Subcutaneous adipose tissue (tissue), 4 donors: Measurements from ENCODE around the gene ASIC3. TPM values are rescaled to one million over a fixed set of nuclear protein-coding genes. Genes with fewer than 3 reads are reported as not detected.

Experiments
- total RNA-seq, 4 donors: library from RNA; depleted of rRNA; stranded (reverse); fragments of >200 nt; gene quantifications; one replicate each; pipeline ENCODE4 v1.1.0, GENCODE V29; 2016
- TF ChIP-seq, protein P1 (sequence below): fragments of 450-650 bp; IDR thresholded peaks from one replicate; pipeline ENCODE4 v1.5.1; 2016; ENCODE audit warnings: low read depth, mild to moderate bottlenecking, control low read depth, antibody characterized with exemption, moderate library complexity

The ASIC3 gene
- total RNA-seq, 4 donors from 2014 or later, result 0.34 to 1.1 (median 0.44) TPM; not detected in 1

DNA sequence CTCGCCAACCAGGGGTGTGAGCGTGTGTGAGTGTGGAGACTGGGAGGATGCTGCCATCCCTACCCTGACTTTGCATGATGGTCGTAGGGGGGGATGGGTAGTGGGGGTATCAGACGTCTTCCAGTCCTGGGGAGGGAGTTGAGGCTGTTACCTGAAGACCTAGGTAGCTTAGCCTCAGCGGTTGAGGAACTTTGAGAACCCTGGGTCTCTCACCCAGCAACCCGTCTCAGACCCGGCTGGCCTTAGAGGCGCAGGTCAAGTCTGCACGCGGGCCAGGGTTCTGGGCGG is 13.7 kb downstream of the ASIC3 start:
- TF ChIP-seq, protein P1, sequence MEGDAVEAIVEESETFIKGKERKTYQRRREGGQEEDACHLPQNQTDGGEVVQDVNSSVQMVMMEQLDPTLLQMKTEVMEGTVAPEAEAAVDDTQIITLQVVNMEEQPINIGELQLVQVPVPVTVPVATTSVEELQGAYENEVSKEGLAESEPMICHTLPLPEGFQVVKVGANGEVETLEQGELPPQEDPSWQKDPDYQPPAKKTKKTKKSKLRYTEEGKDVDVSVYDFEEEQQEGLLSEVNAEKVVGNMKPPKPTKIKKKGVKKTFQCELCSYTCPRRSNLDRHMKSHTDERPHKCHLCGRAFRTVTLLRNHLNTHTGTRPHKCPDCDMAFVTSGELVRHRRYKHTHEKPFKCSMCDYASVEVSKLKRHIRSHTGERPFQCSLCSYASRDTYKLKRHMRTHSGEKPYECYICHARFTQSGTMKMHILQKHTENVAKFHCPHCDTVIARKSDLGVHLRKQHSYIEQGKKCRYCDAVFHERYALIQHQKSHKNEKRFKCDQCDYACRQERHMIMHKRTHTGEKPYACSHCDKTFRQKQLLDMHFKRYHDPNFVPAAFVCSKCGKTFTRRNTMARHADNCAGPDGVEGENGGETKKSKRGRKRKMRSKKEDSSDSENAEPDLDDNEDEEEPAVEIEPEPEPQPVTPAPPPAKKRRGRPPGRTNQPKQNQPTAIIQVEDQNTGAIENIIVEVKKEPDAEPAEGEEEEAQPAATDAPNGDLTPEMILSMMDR, result no peak

DNA sequence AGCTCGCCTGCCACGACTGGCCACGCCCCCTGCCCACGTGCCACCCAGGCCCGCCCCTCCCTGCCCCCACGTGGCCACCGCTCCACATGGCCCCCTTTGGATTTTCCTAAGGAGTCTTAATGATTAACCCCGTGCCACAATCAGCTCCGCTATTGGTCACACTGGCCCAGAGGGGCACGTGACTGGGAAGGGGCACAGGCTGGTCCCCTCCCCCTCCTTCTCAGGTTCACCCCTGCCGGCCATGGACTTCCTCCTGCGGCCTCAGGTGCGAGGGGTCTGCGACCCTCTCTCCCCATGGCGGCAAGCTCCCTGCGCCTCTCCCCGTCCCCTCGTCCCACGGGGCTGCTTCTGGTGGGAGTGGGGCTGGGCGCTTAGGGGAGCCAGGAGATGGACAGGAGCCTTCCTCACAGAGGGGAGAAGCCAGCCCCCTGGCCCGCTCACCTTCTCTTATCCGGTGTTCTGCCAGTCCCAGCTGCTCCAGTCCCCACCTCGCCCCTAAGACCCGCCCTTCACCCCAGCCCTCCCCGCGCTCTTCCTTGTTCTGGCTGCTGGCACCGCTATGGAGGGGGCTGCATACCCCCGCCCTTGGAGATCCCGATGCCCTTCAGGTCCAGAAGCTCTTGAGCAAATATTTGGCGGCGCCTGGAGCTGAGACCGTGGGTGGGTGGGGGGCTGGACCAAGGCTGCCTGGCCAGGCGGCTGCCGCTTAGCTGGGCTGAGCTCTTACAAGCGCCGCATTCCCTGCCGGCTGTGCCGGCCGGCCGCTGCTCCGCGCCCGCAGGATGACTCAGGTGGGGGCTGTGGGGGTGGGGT is 14.3 kb downstream of the ASIC3 start:
- TF ChIP-seq, protein P1, result no peak

DNA sequence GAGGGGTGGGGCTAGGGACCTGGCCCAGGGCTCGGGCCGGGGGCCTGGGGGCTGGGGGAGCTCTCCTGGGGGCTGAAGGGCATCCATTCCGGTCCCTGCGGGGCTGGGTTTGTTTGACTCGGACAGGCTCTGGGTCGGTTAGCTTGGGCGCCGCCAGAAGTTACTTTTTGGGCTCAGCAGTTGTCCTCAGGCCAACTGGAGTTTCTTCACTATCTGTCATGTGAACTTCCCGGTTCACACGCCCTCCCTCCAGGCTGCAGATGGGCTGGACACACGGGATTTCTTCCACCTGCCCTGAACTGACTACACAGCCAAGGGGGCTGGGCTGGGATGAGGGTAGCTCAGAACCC is 14.9 kb downstream of the ASIC3 start:
- TF ChIP-seq, protein P1, result no peak

DNA sequence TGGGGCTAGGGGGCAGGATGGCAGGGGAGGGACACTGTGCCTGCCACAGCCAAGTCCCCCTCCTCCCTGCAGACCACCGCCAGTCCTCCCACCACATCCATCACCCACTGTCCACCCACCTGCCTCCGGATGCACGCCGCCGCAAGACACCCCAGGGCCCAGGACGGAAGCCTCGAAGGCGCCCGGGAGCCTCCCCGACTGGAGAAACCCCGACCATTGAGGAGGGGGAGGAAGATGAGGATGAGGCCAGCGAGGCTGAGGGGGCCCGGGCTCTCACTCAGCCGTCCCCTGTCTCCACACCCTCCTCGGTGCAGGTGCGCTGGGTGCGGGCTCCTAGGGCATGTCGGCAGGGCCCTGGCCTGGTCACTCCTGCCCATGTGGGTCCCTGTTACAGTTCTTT is 16.1 kb downstream of the ASIC3 start:
- TF ChIP-seq, protein P1, result no peak

DNA sequence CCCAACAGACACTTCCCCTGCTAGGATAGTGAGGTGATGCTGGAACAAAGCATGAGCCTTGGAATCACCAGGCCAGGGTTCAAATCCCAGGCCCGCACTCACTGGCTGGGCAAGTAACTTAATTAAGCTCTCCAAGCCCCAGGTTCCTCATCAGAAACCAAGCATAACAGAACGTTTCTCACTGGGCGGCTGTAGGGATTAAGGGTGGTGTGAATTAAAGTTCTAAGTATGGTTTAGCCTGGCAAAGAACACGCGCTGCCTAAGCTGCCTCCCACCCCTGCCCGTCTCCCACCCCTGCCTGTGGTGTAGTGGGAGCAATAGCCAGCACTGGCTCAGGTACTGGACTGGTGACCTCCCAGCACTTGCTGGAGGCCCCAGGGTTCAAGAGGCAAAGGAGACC is 16.7 kb downstream of the ASIC3 start:
- TF ChIP-seq, protein P1, result no peak

DNA sequence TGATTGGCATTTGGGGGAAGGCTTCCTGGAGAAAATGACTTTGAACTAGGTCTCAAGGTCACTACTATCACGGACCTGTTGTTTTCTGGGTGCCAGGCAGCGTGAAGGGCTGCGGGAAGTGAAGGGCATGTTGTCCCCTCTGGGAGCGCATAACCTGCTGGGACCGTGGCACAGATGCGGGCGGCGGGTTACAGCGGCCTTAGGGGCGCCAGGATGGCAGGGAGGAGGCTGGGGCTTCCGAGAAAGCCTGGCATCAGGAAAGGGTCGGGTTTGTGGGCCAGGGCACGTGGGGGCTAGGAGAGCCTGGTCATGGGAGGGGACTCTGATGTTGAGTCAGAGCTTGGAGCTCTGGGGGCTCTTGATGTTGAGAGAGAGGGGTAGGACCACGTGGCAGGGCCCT is 17.2 kb downstream of the ASIC3 start:
- TF ChIP-seq, protein P1, result no peak

DNA sequence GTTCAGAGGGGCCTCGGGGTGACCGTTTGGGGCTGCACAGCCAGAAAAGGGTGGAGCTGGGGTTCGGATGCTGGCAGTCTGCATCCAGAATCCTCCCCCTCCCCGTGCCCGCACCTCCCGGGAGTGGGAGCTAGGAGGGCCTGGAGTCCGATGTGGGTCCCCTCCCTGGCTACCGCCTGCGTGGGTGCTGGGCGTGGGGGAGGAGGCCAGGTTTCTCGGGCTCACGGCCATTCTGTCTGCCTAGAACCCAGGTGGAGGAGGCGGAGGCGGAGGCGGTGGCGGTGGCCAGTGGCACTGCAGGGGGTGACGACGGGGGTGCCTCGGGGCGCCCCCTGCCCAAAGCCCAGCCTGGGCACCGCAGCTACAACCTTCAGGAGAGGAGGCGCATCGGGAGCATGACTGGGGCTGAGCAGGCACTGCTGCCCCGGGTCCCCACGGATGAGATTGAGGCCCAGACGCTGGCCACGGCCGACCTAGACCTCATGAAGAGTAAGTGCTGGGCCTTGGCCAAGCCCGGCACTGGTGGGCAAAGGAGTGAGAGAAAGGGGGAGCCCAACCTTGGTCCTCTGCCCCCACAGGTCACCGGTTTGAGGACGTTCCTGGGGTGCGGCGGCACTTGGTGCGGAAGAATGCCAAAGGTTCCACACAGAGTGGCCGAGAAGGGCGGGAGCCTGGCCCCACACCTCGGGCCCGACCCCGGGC is 18.1 kb downstream of the ASIC3 start:
- TF ChIP-seq, protein P1, result no peak
